Measurements from ENCODE around the gene ACVR1. TPM values are rescaled to one million over a fixed set of nuclear protein-coding genes. Genes with fewer than 3 reads are reported as not detected.

ACVR1 gene
- total RNA-seq, 1 donor from 2014 or later: 14.3 TPM

- no peak overlapping the region for H3K27ac Mint-ChIP-seq
Observed at GRCh38 chr2:157699806-157700205, 176.3 kb downstream of the ACVR1 start.

GRCh38 chr2:157699009-157699408 lies 177.1 kb downstream of the ACVR1 start:
- Mint-ChIP-seq H3K27ac (no peak overlapping the region), H3K4me3 (no peak overlapping the region), H3K9me3 (no peaks in the 10 kb centered on the region), H3K36me3 (peaks cover 3% of the 10 kb centered on the region), H3K4me1 (ENCODE audit: unreplicated experiment) (no peaks in the 10 kb centered on the region), H3K27me3 (no peaks in the 10 kb centered on the region)
- TF ChIP-seq CTCF (conservative IDR thresholded peaks at IDR 0.05): no peak
- DNase-seq (ENCODE audit: extremely low spot score, unreplicated experiment): no peak

More at GRCh38 chr2:157699806-157700205, 176.3 kb downstream of the ACVR1 start:
- H3K4me3 Mint-ChIP-seq: no peak overlapping the region
- peaks cover 3% of the 10 kb centered on the region for H3K36me3 Mint-ChIP-seq
- no peak for TF ChIP-seq CTCF (conservative IDR thresholded peaks at IDR 0.05)
- H3K9me3 Mint-ChIP-seq: no peaks in the 10 kb centered on the region
- no peaks in the 10 kb centered on the region for H3K27me3 Mint-ChIP-seq
- no peak for DNase-seq (ENCODE audit: extremely low spot score, unreplicated experiment)
- no peaks in the 10 kb centered on the region for H3K4me1 Mint-ChIP-seq (ENCODE audit: unreplicated experiment)

GRCh38 chr2:157698430-157698829 lies 177.7 kb downstream of the ACVR1 start:
- Mint-ChIP-seq H3K4me3 (no peak overlapping the region), H3K27me3 (no peaks in the 10 kb centered on the region), H3K9me3 (no peaks in the 10 kb centered on the region), H3K4me1 (ENCODE audit: unreplicated experiment) (no peaks in the 10 kb centered on the region), H3K36me3 (peaks cover 3% of the 10 kb centered on the region), H3K27ac (no peak overlapping the region)
- no peak for DNase-seq (ENCODE audit: extremely low spot score, unreplicated experiment)
- TF ChIP-seq CTCF (conservative IDR thresholded peaks at IDR 0.05): no peak

- Mint-ChIP-seq H3K4me3 (no peak overlapping the region), H3K36me3 (no peaks in the 10 kb centered on the region), H3K9me3 (no peaks in the 10 kb centered on the region), H3K4me1 (ENCODE audit: unreplicated experiment) (no peaks in the 10 kb centered on the region), H3K27ac (no peak overlapping the region), H3K27me3 (no peaks in the 10 kb centered on the region)
- DNase-seq (ENCODE audit: extremely low spot score, unreplicated experiment): no peak
- TF ChIP-seq CTCF (conservative IDR thresholded peaks at IDR 0.05): no peak
Observed at GRCh38 chr2:157696036-157696435, 180.1 kb downstream of the ACVR1 start.

GRCh38 chr2:157692768-157693167 lies 183.4 kb downstream of the ACVR1 start:
- Mint-ChIP-seq H3K4me1 (ENCODE audit: unreplicated experiment) (no peaks in the 10 kb centered on the region), H3K4me3 (no peak overlapping the region), H3K27ac (no peak overlapping the region), H3K36me3 (no peaks in the 10 kb centered on the region), H3K9me3 (no peaks in the 10 kb centered on the region), H3K27me3 (no peaks in the 10 kb centered on the region)
- no peak for DNase-seq (ENCODE audit: extremely low spot score, unreplicated experiment)
- TF ChIP-seq CTCF (conservative IDR thresholded peaks at IDR 0.05): no peak

- DNase-seq (ENCODE audit: extremely low spot score, unreplicated experiment): no peak
- TF ChIP-seq CTCF (conservative IDR thresholded peaks at IDR 0.05): no peak
- H3K4me1 Mint-ChIP-seq (ENCODE audit: unreplicated experiment): no peaks in the 10 kb centered on the region
- no peaks in the 10 kb centered on the region for H3K27me3 Mint-ChIP-seq
- H3K36me3 Mint-ChIP-seq: no peaks in the 10 kb centered on the region
- H3K27ac Mint-ChIP-seq: no peak overlapping the region
- H3K4me3 Mint-ChIP-seq: no peak overlapping the region
- H3K9me3 Mint-ChIP-seq: peaks cover 2% of the 10 kb centered on the region
Observed at GRCh38 chr2:157691695-157692094, 184.4 kb downstream of the ACVR1 start.

All from type B pancreatic cell (in vitro differentiated cells).